ENCODE results near the gene RIF1.

RIF1 gene

DNA sequence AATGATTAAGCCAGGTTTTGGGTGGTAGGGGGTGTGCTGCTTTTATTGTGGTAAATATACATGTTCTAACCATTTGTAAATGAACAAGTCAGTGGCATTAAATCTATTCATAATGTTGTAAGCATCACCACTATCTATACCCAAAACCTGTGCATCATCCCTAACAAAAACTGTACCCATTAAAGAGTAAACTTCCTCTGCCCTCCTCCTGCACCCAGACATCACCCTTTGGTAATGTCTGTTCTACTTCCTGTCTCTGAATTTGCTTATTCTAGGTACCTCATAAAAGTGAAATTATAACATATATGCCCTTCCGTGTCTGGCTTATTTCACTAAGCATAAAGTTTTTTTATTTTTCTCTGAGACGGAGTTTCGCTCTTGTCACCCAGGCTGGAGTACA, 14.1 kb downstream of the RIF1 start:
- Histone ChIP-seq H3K36me3 (peaks cover 48 to 67% (median 52%) of the 10 kb centered on the region in 3 donors), H3K4me1 (no peaks in the 10 kb centered on the region), H3K9me3 (no peaks in the 10 kb centered on the region), H3K4me3 (no peak overlapping the region), H3K27me3 (no peaks in the 10 kb centered on the region), H3K27ac (no peak overlapping the region)
- TF ChIP-seq, protein P1, sequence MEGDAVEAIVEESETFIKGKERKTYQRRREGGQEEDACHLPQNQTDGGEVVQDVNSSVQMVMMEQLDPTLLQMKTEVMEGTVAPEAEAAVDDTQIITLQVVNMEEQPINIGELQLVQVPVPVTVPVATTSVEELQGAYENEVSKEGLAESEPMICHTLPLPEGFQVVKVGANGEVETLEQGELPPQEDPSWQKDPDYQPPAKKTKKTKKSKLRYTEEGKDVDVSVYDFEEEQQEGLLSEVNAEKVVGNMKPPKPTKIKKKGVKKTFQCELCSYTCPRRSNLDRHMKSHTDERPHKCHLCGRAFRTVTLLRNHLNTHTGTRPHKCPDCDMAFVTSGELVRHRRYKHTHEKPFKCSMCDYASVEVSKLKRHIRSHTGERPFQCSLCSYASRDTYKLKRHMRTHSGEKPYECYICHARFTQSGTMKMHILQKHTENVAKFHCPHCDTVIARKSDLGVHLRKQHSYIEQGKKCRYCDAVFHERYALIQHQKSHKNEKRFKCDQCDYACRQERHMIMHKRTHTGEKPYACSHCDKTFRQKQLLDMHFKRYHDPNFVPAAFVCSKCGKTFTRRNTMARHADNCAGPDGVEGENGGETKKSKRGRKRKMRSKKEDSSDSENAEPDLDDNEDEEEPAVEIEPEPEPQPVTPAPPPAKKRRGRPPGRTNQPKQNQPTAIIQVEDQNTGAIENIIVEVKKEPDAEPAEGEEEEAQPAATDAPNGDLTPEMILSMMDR (IDR thresholded peaks at IDR 0.05), result no peak
- intact Hi-C loops (cut with DNase I; ENCODE audit: low total_unique reads), result no loop called here
- DNase-seq, result no peak

DNA sequence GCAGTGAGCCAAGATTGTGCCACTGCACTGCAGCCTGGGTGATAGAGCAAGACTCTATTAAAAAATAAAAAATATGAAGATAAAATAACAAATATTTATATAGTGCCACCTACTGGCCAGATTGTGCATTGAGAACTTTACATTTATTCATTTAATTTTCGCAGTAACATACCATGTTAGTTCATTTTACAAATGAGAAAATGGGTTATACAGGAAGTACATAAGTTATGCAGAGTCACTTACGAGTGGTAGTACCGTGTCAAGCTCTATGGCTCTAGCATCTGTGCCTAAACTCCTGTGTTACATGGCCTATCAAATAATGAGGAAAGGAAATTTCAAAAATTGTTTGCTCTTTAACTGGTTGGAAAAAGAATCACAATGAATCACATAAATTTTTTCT, 27.9 kb downstream of the RIF1 start:
- Histone ChIP-seq H3K27ac (no peak overlapping the region), H3K9me3 (no peaks in the 10 kb centered on the region), H3K36me3 (peaks cover 69 to 96% (median 79%) of the 10 kb centered on the region in 3 donors), H3K27me3 (no peaks in the 10 kb centered on the region), H3K4me3 (no peak overlapping the region), H3K4me1 (no peaks in the 10 kb centered on the region)
- no peak for DNase-seq
- intact Hi-C loops (cut with DNase I; ENCODE audit: low total_unique reads), result no loop called here
- TF ChIP-seq, protein P1 (IDR thresholded peaks at IDR 0.05), result peak; percentile 42 to 59

DNA sequence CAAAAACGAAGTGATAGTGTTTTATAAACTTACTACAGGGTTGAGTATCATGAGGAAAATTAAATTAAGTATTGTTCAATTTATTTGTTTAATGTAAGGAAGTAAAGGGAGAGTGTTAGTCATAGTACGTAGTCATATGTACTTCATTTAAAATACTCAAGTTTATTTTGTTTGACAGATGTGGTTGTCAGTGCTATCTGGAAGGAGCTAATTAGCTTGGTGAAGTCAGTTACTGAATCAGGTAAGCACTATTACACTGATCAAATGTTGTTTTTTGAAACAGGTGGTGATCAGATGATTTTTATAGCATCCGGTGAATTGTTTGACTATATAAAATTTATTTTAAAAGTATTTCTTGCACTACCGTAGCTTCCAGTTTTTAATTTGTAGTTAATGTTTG, 28.8 kb downstream of the RIF1 start:
- intact Hi-C loops (cut with DNase I; ENCODE audit: low total_unique reads), result no loop called here
- H3K4me1 ChIP-seq, result no peaks in the 10 kb centered on the region
- no peak overlapping the region for H3K27ac ChIP-seq
- peaks cover 69 to 94% (median 70%) of the 10 kb centered on the region in 3 donors for H3K36me3 ChIP-seq
- TF ChIP-seq, protein P1 (IDR thresholded peaks at IDR 0.05), result no peak
- H3K27me3 ChIP-seq, result no peaks in the 10 kb centered on the region
- H3K4me3 ChIP-seq, result no peak overlapping the region
- DNase-seq, result no peak
- H3K9me3 ChIP-seq, result no peaks in the 10 kb centered on the region

DNA sequence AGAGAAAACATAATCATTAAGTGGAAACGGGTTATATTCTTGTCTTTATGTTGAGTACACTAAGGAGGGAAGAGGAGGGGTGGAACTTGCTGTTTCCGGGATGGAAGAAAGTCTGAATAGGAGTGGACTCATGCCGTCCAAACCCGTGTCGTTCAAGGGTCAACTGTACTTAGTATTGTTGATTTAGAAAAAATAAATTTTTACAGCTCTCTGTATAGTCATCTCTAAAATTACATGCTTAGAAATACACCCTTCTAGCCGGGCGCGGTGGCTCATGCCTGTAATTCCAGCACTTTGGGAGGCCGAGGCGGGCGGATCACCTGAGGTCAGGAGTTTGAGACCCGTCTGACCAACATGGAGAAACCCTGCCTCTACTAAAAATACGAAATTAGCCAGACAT, 29.4 kb downstream of the RIF1 start:
- Histone ChIP-seq H3K27me3 (no peaks in the 10 kb centered on the region), H3K9me3 (no peaks in the 10 kb centered on the region), H3K27ac (no peak overlapping the region), H3K4me1 (no peaks in the 10 kb centered on the region), H3K36me3 (peaks cover 66 to 94% (median 71%) of the 10 kb centered on the region in 3 donors), H3K4me3 (no peak overlapping the region)
- intact Hi-C loops (cut with DNase I; ENCODE audit: low total_unique reads), result no loop called here
- TF ChIP-seq, protein P1 (IDR thresholded peaks at IDR 0.05), result no peak
- DNase-seq, result no peak

DNA sequence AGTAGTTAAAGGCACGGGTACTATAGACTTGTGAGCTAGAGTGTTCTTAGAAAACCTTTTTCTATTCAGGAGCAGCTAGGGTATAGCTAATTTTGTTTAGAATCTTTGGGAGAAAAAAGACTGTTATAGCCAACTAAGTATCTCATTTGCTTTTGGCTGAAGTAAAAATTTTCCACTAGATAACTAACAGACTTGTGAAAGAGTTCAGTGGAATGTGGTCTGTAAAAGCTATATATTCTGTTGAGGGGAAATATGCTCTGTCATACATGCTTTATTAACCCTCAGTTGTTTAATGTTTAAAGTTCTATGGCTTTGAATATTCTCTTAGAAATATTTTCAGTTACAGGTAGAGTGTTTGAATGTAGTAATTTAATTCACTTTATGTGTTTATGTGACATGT, 49.7 kb downstream of the RIF1 start:
- peaks cover 56 to 84% (median 67%) of the 10 kb centered on the region in 3 donors for H3K36me3 ChIP-seq
- no peak for DNase-seq

More for the DNA sequence above, 49.7 kb downstream of the RIF1 start:
- Histone ChIP-seq H3K4me1 (no peaks in the 10 kb centered on the region), H3K27ac (no peak overlapping the region), H3K9me3 (no peaks in the 10 kb centered on the region), H3K4me3 (no peak overlapping the region), H3K27me3 (no peaks in the 10 kb centered on the region)
- TF ChIP-seq, protein P1 (IDR thresholded peaks at IDR 0.05), result no peak
- intact Hi-C loops (cut with DNase I; ENCODE audit: low total_unique reads), result no loop called here

All from tibial artery (tissue), 4 donors.